Pancreas (tissue), 10 donors: ENCODE data around the gene PTPRR. TPM values are rescaled to one million over a fixed set of nuclear protein-coding genes. Genes with fewer than 3 reads are reported as not detected.

Experiments used
- ATAC-seq, 4 donors: fragments of 200-7000 bp; cut with Tn5 transposase; one replicate each; pipeline versions ENCODE4 v1.8.0 to v1.9.1; 2020; ENCODE audit warnings: mild to moderate bottlenecking in 4 of 4, moderate library complexity in 4 of 4
- DNase-seq, 6 donors: peaks; one replicate each; pipeline ENCODE4 v3.0.0-alpha.2; 2020
- FAIRE-seq: peaks from 2 replicates; lab custom pipeline; 2012; peaks lifted over from hg19 to GRCh38; lab: Jason Lieb, UNC
- H3K27ac ChIP-seq, 4 donors: fragments of 200-600 bp; sonication (generic); 1 replicate in 3 of 4; 2 replicates in 1 of 4; pipeline versions ENCODE4 v1.5.0 to v1.8.0; 2020
- H3K27me3 ChIP-seq, 4 donors: fragments of 200-600 bp; one replicate each; pipeline ENCODE4 v1.8.0; 2021
- H3K36me3 ChIP-seq, 3 donors: fragments of 200-600 bp; sonication (generic) in 1 of 3; one replicate each; pipeline versions ENCODE4 v1.5.0 to v1.8.0; 2020 to 2021
- H3K4me1 ChIP-seq, 3 donors: fragments of 200-600 bp; one replicate each; pipeline ENCODE4 v1.8.0; 2021
- H3K4me3 ChIP-seq, 4 donors: fragments of 200-600 bp; sonication (generic) in 2 of 4; one replicate each; pipeline versions ENCODE4 v1.5.0 to v1.8.0; 2020 to 2021
- H3K9me3 ChIP-seq, 4 donors: fragments of 200-600 bp; one replicate each; pipeline ENCODE4 v1.8.0; 2021
- CTCF ChIP-seq, 4 donors: fragments of 200-600 bp; sonication (generic) in 3 of 4; IDR thresholded peaks; one replicate each; pipeline versions ENCODE4 v1.5.0 to v1.8.0; 2021; ENCODE audit warnings: antibody characterized with exemption in 4 of 4
- WGBS, 2 donors: extraction: QIAGEN DNeasy Blood & Tissue Kit; methylation state at CpG; one replicate each; pipeline ENCODE4 v1.1.7; 2013; 5-methylcytosine and 5-hydroxymethylcytosine counted together
- intact Hi-C, 3 donors: fragments of 100-400 bp; cut with DNase I; formaldehyde crosslinking; loops; one replicate each; pipeline versions ENCODE4 v1.11.1 to v1.14.2; 2022
- polyA plus RNA-seq, 2 donors: library from polyadenylated mRNA; stranded (reverse); fragments of 200-250 nt; gene quantifications; one replicate each; pipeline ENCODE4 v1.2.3, GENCODE V29; 2013
- total RNA-seq, 6 donors: library from RNA; stranded (reverse); fragmentation: NEBNext Ultra II Directional in 4 of 6; extraction: Animal tissue kit (Norgen Biotek cat#: 25700) in 4 of 6; gene quantifications; one replicate each; pipeline versions ENCODE4 v1.2.1 to v1.2.4, GENCODE V29; 2021 to 2023
- donor health status: healthy with polysubstance abuse.
- donor health status: DM: no; HTN: no; CAD: no; lungs with moderate emphysema.
- donor health status: DM: no; HTN: no; CAD: no.
- donor health status: control.
- donor health status: control.
- donor health status: Bipolar disorder and iron deficiency.
- donor health status: DM: yes; HTN: yes; CAD: no.
- donor health status: DM: no; HTN: no; CAD: no.
- donor health status: DM: no; HTN: no; CAD: no.
- donor health status: DM: yes; HTN: yes; CAD: no.

The PTPRR gene
- total and polyA plus RNA-seq, 8 donors, result 0.14 to 0.72 (median 0.23) TPM; not detected in 3

- TF ChIP-seq CTCF (IDR thresholded peaks at IDR 0.05), result no peak
- DNase-seq, result no peak
- Histone ChIP-seq H3K27me3 (no peaks in the 10 kb centered on the region), H3K36me3 (no peaks in the 10 kb centered on the region), H3K9me3 (no peaks in the 10 kb centered on the region), H3K4me3 (no peak overlapping the region), H3K27ac (no peak overlapping the region), H3K4me1 (no peaks in the 10 kb centered on the region)
- FAIRE-seq, result no peak
- intact Hi-C loops, result no loop called here
- WGBS, 2 donors, result 57 to 62% methylated on average over 3 of the region's 3 CpGs
- no peak for ATAC-seq
These were observed 81.0 kb downstream of the PTPRR start for GRCh38 chr12:70839544-70839943.

GRCh38 chr12:70838127-70838526 is 82.4 kb downstream of the PTPRR start:
- DNase-seq (no peak), ATAC-seq (no peak), FAIRE-seq (no peak)
- 35 to 59% methylated on average over 2 of the region's 2 CpGs for WGBS, 2 donors
- H3K27ac ChIP-seq, result no peak overlapping the region
- no peaks in the 10 kb centered on the region for H3K27me3 ChIP-seq
- H3K4me1 ChIP-seq, result no peaks in the 10 kb centered on the region
- no peak overlapping the region for H3K4me3 ChIP-seq
- TF ChIP-seq CTCF (IDR thresholded peaks at IDR 0.05), result no peak
- intact Hi-C loops, result no loop called here
- no peaks in the 10 kb centered on the region for H3K36me3 ChIP-seq
- H3K9me3 ChIP-seq, result no peaks in the 10 kb centered on the region

- intact Hi-C loops, result no loop called here
- Histone ChIP-seq H3K4me3 (no peak overlapping the region), H3K4me1 (no peaks in the 10 kb centered on the region), H3K9me3 (no peaks in the 10 kb centered on the region), H3K27me3 (no peaks in the 10 kb centered on the region), H3K27ac (no peak overlapping the region), H3K36me3 (no peaks in the 10 kb centered on the region)
- no peak for TF ChIP-seq CTCF (IDR thresholded peaks at IDR 0.05)
- DNase-seq, result no peak
- ATAC-seq, result no peak
- no peak for FAIRE-seq
These were observed 83.5 kb downstream of the PTPRR start for GRCh38 chr12:70837026-70837425.

- FAIRE-seq (no peak), ATAC-seq (no peak), DNase-seq (no peak)
- intact Hi-C loops, result no loop called here
- Histone ChIP-seq H3K27ac (no peak overlapping the region), H3K4me3 (no peak overlapping the region), H3K27me3 (no peaks in the 10 kb centered on the region), H3K9me3 (no peaks in the 10 kb centered on the region), H3K4me1 (no peaks in the 10 kb centered on the region), H3K36me3 (no peaks in the 10 kb centered on the region)
- no peak for TF ChIP-seq CTCF (IDR thresholded peaks at IDR 0.05)
- WGBS, 2 donors, result 65 to 68% methylated on average over 2 of the region's 2 CpGs
These were observed 84.6 kb downstream of the PTPRR start for GRCh38 chr12:70835948-70836347.

GRCh38 chr12:70831543-70831942 is 89.0 kb downstream of the PTPRR start:
- intact Hi-C loops, result no loop called here
- H3K4me1 ChIP-seq, result no peaks in the 10 kb centered on the region
- 58 to 59% methylated on average over 2 of the region's 2 CpGs for WGBS, 2 donors
- no peak overlapping the region for H3K4me3 ChIP-seq
- no peaks in the 10 kb centered on the region for H3K27me3 ChIP-seq
- H3K27ac ChIP-seq, result no peak overlapping the region
- H3K36me3 ChIP-seq, result no peaks in the 10 kb centered on the region
- H3K9me3 ChIP-seq, result no peaks in the 10 kb centered on the region
- DNase-seq, result no peak
- no peak for TF ChIP-seq CTCF (IDR thresholded peaks at IDR 0.05)
- no peak for FAIRE-seq
- ATAC-seq, result no peak
